Measurements from ENCODE around the gene PDE11A.

Gene PDE11A

GRCh38 chr2:177721087-177721486, 351.5 kb downstream of the PDE11A start:
- DNase-seq, result no peak

- DNase-seq, result no peak
These were observed 354.6 kb downstream of the PDE11A start for GRCh38 chr2:177717831-177718618.

DNA sequence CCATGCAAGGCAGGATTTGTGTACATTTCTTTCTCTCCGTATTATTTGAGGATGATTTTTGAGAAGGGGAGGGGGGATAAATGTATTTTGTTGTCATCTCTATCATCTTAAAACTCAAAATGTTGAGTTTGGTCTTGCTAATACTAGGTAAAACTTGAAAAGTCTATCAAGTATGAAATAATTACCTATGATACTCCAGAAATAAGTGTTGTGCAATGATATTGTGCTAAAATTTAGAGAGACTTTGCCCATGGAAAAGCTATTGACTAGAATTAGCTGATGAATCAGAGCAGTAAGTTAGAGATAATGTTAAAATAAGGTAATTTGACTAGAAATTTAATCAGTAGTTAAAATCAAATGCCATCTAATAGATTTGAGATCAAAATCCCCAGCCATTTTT, 356.1 kb downstream of the PDE11A start:
- DNase-seq, result no peak

GRCh38 chr2:177715771-177716170, 356.8 kb downstream of the PDE11A start:
- DNase-seq, result no peak

DNA sequence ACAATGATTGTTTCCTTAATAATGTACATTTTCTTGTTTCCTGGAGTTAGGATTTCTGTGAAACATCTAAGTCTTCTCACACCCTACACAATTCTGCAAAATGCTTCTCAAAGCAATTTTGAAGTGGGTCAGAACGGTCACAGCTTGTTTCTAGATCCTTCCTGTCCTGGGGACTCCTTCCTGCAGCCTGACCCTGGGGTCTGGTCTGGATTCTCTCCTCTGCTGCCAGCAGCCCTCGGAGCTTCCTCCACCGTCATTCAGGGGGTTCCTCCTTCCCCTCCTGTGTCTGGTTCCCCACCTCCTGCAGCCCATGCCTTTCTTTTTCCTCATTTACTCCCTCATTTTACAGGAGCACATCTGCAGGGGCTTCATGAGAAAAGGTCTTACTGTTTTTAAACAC, 357.9 kb downstream of the PDE11A start:
- DNase-seq, result no peak

GRCh38 chr2:177712462-177712861, 360.1 kb downstream of the PDE11A start:
- DNase-seq, result no peak

DNA sequence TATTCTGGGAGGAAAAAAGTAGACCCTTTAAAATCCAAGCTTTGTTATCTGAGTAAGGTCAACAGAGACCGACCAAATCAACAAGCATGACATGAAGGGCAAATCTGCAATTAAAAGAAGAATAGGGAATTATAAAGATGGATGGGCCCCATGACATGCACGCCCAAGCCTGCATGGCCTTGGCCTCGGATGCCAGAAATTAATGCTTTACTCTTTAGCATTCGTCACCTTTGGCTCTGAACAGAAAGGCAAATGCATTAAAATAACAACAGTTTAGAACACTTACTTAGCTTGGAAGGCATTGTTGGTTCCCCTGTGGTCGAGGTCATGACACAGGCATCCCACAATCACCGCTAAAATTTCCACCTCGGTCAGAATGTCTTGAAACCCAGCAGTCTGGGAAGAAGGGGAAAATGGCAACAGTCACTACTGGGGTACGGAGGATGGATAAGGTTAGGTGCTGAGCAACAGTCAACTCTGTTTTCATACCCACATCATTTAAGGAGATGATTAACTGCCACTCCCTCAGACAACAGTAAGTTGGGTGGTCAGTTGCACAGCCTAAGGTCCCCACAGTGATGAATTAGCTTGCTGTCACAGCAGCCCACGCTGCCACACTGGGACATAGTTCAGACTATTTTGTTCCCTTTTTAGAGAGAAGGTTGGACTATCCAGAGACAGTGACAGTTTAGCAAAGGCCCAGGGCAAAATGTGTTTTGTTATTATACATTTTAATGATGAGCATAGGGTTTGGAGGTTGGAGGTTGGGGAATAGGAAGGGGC, 360.9 kb downstream of the PDE11A start:
- no peak for DNase-seq

DNA sequence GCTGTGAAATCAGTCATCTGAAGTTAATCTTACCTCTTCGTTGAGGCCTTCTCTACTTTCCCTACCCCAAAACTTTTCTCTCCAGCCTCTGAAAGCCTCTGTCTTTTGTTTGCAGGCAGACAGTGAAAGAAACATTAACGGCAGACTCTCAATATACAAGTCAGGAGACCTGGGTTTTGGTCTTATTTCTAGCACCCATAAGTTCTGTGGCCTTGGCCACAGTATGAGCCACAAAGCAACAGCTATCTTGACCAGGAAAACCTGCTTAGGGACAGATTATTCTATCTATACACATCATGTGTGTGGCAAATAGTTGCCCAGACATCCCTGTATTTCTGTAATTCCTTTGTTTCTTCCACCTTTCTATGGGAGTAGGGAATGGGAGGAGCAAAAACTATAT, 361.7 kb downstream of the PDE11A start:
- DNase-seq, result no peak

DNA sequence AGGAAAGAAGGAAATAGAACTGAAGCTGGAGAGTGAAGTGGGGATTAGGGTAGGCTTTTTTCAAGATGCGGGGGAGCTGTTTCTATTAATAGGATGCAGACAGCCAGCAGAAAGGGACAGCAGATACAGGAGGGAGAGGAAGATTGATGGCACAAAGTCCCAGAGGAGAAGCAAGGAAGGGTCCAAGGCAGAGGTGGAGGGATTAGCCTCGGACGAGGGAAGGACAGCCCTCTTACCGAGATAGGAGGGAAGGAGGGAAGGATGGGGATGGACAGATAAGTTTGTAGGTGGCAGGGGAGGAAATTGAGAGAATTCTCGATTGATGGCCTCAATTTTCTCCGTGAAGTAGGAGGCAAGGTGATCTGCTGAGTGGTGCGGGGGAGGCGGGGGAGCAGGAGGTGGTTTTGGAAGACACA, 362.6 kb downstream of the PDE11A start:
- no peak for DNase-seq

GRCh38 chr2:177708660-177709444, 363.7 kb downstream of the PDE11A start:
- DNase-seq, result no peak

GRCh38 chr2:177708106-177708505, 364.5 kb downstream of the PDE11A start:
- DNase-seq, result no peak

DNA sequence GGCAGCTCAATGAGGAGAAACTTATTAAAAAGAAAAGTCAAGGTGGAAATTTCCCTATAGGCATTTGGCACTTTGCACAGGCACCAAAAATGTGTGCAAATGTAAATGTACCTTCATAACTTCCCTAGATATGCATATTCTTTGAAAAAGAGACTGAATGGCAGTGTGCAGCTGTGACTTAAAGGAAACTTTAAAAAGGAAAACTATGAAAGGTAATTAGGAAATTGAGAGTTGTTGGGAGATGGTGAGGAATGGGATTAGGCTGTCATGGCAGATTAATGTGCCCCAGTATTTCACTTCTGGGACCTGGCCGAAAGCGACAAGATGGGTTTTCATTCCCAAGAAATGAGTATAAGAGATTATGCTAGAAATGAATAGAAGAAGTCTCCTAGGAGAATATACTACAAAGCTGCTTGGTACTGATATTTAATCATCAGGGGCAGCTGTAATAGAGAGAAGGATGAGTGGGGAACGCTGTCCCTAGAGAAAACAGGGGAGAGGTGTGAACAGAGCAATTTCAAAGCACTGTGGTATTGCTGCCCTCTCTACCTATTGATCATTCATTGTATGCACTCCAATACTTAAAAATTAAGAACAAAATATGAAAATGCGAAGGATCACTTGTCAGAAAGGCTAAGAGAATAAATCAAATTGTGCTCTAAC, 366.9 kb downstream of the PDE11A start:
- no peak for DNase-seq

DNA sequence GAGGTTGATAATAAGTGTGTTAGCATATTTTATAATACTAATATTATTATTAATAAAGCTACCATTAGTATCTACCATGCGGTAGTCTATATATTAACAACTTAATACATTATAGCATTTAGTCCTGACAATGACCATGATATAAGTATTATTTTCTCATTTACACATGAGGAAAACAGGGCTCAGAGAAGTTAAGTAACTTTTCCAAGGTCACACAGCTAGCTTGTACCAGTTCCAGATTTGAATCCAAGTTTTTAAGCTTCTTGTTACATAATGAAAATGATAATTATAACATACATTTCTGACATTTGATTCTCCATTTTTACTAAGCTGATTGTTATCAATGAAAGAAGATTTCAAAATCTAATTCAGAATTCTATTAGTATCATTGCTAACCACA, 369.4 kb downstream of the PDE11A start:
- no peak for DNase-seq

DNA sequence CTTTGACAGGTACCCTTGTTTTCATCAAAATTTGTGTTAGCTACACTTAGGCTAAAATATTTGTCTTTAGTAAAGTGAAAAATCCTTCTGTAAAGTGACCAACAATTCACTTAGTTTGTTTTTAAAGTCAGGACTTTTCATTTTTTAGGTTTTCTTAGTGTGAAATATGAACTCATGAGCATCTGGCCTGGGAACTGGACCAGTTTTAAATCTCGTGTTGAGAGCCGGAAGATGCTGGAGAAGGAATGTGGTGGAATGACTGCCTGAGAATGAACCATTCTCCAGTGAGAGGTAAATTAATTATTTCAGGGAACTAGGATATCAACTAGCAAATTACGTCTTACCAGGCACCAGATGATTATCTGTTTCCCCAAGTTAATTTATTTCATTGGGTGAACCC, 374.3 kb downstream of the PDE11A start:
- DNase-seq, result no peak

- DNase-seq, result no peak
These were observed 378.2 kb downstream of the PDE11A start for GRCh38 chr2:177694348-177694747.

DNA sequence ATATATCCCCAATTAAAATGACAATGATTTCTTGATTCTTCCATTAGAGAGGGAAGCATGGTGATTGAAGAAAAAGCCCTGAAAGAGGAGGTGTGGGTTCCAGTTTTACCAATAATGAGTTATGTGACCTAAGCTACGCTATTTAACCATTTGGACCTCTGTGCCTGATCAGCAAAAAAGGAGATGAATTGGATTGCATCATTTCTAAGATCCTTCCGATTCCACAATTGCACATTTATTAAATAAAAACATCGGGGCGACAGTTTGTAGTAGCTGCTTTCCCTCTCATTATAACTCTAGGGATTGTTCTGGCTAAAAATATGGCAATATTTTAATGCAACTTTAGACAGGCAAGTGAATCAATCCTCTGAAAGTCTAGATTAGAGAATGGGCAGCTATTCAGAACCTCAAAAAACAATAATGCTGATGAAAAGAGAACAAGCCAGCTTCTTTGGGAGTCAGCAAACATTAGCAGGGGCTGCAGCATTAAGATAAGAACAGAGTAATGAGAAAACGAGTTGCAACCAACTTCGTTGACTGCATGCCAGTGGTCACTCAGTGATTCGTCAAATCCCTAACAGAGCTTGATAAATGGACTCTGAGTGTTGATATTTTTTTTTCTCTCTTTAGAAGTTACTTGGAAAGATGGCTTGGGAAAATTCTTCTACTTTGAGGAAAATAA, 378.8 kb downstream of the PDE11A start:
- DNase-seq, result no peak

GRCh38 chr2:177692783-177693269, 379.8 kb downstream of the PDE11A start:
- DNase-seq, result no peak

DNA sequence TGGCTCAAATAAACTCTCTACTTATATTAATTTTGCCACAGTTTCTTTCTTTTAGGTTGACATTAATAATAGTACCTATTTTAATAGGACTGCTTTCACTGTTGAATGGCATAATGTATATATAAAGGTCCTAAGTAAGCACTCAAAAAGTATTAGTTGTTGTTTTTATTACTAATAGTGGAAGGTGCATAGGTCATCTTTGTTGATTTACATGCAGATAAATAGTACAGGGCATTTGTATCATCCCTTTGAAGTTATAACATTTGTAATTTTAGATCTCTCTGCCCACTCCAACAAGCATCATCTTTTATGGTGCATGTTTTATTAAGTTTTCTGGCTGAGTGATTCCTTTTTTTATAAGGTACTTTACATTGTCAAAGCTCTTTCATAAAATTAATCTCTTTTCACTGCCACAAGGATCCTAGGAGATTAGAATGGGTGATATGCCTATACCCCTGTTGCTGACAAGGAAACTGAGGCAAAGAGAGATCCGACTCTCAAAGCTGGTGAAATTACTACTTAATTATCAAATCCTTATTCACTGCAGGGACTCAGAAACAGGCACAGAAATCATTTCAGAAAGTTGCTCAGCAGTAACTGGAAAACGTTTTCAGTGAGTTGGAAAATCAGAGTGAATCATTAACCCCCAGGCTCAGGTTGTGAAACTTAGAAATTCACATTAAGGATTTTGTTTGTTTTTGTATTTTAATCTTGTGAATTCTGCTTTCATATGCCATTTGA, 380.4 kb downstream of the PDE11A start:
- DNase-seq, result no peak

GRCh38 chr2:177691177-177691576, 381.4 kb downstream of the PDE11A start:
- DNase-seq, result no peak

DNA sequence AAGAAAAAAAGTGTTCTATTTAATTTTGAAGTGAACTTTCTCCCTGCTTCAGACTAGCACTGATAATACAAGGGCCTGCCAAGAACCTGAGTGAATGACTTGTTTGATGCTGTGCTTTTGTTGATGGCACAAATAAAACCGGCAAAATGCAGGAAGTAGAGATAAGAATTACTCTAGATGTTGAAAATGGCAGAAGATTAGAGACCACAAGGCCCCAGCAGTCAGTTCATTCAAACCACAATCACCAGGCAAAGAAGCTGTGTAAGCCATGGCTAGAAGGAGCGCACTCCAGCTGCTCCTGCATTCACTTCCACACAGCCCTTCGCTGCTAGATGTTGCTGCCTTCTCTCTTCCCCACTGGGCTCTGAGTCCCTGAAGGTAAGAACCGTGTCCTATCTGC, 383.0 kb downstream of the PDE11A start:
- DNase-seq, result no peak

DNA sequence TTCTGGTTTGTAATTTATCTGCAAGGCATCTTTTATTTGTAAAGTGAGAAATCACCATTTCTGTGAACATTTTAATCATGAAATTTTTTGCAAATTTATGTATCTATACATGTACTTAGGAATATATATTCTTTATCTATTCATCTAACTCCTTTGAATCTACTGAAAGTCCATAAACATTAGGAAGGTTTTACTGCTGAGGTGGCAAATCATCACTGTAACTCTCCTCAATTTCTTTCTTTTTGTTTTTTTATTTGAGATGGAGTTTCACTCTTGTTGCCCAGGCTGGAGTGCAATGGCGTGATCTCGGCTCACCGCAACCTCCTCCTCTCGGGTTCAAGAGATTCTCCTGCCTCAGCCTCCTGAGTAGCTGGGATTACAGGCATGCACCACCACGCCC, 383.7 kb downstream of the PDE11A start:
- no peak for DNase-seq
